HFFc6 (cell line): Measurements from ENCODE around the gene SHB. TPM values are rescaled to one million over a fixed set of nuclear protein-coding genes. Genes with fewer than 3 reads are reported as not detected.
"Not testable (repeated sequence)": the region's sequence is repeated elsewhere in the genome, so short reads cannot be mapped to it uniquely, and the experiment has no call there.

Experiments used
- DNase-seq: peaks from one replicate; pipeline ENCODE4 v3.0.0-alpha.2; 2018
- H3K27ac Mint-ChIP-seq: 2 replicates; pipeline ENCODE4 v1.8.0; 2020; ENCODE audit warnings: mild to moderate bottlenecking, mixed read lengths
- H3K27me3 Mint-ChIP-seq: 2 replicates; pipeline ENCODE4 v1.8.0; 2021; ENCODE audit warnings: mild to moderate bottlenecking, moderate library complexity, mixed read lengths; ENCODE audit not compliant: insufficient read depth
- H3K36me3 Mint-ChIP-seq: 2 replicates; pipeline ENCODE4 v1.8.0; 2021; ENCODE audit warnings: low read depth, mixed read lengths
- H3K4me1 Mint-ChIP-seq: 2 replicates; pipeline ENCODE4 v1.8.0; 2020; ENCODE audit warnings: low read depth, mixed read lengths
- H3K4me3 Mint-ChIP-seq: 2 replicates; pipeline ENCODE4 v1.8.0; 2020; ENCODE audit warnings: mild to moderate bottlenecking, moderate library complexity, mixed read lengths
- H3K9me3 Mint-ChIP-seq: 2 replicates; pipeline ENCODE4 v1.8.0; 2020; ENCODE audit warnings: mild to moderate bottlenecking, mixed read lengths
- total RNA-seq, 6 experiments: library from RNA; stranded (reverse); fragmentation: NEBNext Ultra II Directional; extraction: Animal tissue kit (Norgen Biotek cat#: 25700); gene quantifications; 2 replicates in 1 of 6; 3 replicates in 5 of 6; pipeline ENCODE4 v1.2.3, GENCODE V29; 2021
- TF ChIP-seq, protein P1 (sequence below): fragments of 200-600 bp; sonication (generic); IDR thresholded peaks from 2 replicates; pipeline ENCODE4 v1.5.0; 2021; ENCODE audit warnings: antibody characterized with exemption, mild to moderate bottlenecking

SHB gene
- total RNA-seq, 6 experiments from 2014 or later: 26.8 to 29.8 (median 28.6) TPM

DNA sequence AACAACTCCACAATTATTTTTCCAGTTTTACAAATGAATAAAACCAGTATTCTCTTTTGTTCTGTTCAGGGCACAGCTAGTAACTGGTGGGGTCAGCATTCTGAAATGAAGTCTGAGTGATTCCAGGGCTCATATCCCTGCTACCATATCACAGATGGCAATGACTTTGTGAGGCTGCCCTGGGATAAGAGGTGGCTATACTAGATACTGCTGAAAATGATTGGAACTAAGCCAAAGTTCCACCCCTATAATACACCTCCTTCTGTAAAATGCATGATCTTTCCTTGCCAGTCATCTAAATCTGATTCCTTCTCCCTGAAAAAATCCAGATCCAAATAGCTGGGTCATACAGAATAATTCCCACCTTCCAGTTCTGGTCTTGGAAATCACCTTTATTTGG, 179.5 kb downstream of the SHB start:
- H3K4me3 Mint-ChIP-seq: no peak overlapping the region

DNA sequence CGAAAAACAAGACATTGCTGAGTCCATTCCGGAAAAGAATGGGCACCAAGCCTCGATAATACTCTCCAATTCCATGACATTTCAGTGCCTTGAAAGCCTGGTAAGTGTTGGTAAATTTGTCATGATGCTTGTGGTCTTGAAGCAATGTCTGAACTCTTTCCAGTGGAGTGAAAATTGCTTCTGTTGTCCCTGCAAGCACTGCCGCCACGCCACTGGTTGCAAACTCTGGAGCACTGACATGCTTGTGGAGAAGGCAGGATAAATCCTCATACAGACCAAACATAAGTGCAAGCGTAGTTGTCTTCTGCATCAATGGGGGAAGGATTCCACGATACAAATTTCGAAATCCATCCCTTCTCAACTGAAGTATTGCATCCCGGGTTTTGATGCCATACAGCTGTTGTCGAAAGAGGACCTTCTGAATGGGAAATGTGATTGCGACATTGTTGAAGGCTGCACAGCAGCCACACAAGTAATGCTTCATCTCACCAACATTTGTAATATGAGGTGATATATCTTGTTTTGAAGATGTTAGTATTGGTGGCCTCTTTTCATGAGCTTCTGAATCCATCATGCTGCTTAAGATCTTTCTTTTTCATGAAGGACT, 180.9 kb downstream of the SHB start:
- not testable (repeated sequence) for DNase-seq, H3K27ac Mint-ChIP-seq, H3K27me3 Mint-ChIP-seq, H3K4me1 Mint-ChIP-seq, H3K9me3 Mint-ChIP-seq, H3K4me3 Mint-ChIP-seq
- H3K36me3 Mint-ChIP-seq: peaks cover 39% of the 10 kb centered on the region

More for the DNA sequence above, 179.5 kb downstream of the SHB start:
- no peak for DNase-seq
- Mint-ChIP-seq H3K27me3 (no peaks in the 10 kb centered on the region), H3K4me1 (no peaks in the 10 kb centered on the region), H3K27ac (no peak overlapping the region), H3K9me3 (0 out of 2 replicates have a peak, but pooled peaks cover 8% of the 10 kb centered on the region), H3K36me3 (peaks cover 46% of the 10 kb centered on the region)
- TF ChIP-seq, protein P1, sequence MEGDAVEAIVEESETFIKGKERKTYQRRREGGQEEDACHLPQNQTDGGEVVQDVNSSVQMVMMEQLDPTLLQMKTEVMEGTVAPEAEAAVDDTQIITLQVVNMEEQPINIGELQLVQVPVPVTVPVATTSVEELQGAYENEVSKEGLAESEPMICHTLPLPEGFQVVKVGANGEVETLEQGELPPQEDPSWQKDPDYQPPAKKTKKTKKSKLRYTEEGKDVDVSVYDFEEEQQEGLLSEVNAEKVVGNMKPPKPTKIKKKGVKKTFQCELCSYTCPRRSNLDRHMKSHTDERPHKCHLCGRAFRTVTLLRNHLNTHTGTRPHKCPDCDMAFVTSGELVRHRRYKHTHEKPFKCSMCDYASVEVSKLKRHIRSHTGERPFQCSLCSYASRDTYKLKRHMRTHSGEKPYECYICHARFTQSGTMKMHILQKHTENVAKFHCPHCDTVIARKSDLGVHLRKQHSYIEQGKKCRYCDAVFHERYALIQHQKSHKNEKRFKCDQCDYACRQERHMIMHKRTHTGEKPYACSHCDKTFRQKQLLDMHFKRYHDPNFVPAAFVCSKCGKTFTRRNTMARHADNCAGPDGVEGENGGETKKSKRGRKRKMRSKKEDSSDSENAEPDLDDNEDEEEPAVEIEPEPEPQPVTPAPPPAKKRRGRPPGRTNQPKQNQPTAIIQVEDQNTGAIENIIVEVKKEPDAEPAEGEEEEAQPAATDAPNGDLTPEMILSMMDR: no peak

DNA sequence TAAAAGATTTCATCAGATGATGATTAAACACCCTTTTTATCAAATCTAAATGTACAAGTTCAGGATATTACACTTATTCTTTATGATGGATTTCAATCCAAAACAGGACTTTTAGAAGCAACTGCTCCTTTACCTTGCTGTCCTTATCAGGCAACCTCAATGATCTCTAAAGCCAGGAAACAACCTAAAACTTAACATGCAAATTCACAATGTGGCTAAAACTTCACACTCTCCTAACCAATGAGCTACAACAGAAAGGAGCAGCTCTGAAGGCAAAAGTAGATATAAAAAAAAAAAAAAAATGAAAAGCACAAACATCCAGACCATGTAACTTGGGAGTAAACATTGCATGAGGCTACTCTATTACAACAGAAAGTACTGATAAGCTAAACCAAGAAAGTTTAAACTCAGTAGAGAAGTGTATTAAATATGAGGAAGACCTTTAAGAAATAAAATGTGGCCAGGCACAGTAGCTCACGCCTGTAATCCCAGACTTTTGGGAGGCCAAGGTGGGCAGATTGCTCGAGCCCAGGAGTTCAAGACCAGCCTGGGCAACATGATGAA, 188.0 kb downstream of the SHB start:
- TF ChIP-seq, protein P1: no peak
- Mint-ChIP-seq H3K4me3 (no peak overlapping the region), H3K9me3 (0 out of 2 replicates have a peak, but pooled peaks cover 8% of the 10 kb centered on the region), H3K27me3 (no peaks in the 10 kb centered on the region), H3K36me3 (peaks cover 39% of the 10 kb centered on the region), H3K4me1 (no peaks in the 10 kb centered on the region), H3K27ac (no peak overlapping the region)
- no peak for DNase-seq

- H3K36me3 Mint-ChIP-seq: peaks cover 24% of the 10 kb centered on the region
These were observed 192.7 kb downstream of the SHB start for GRCh38 chr9:37876376-37876775.

DNA sequence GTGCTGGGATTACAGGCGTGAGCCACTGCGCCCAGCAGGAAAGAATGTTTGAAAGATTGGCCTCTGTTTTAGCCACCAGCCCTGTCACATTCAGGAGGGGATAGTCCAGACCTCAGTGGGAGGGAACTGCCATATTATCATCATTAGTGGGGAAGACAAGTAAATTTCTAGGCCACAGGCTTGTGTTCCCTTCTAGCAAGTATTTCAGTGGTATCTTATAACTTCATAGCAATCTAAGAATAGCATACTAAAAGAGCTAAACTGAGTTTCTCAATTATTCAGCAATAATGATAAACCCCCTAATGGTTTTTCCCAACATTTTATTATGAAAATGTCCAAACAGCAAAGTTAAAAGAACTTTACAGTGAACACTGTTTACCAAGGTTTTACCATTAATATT, 195.1 kb downstream of the SHB start:
- no peak for DNase-seq
- no peak overlapping the region for H3K4me3 Mint-ChIP-seq
- no peaks in the 10 kb centered on the region for H3K27me3 Mint-ChIP-seq
- TF ChIP-seq, protein P1: no peak
- no peak overlapping the region for H3K27ac Mint-ChIP-seq
- no peaks in the 10 kb centered on the region for H3K4me1 Mint-ChIP-seq
- H3K36me3 Mint-ChIP-seq: peaks cover 16% of the 10 kb centered on the region
- H3K9me3 Mint-ChIP-seq: no peaks in the 10 kb centered on the region

More at GRCh38 chr9:37876376-37876775, 192.7 kb downstream of the SHB start:
- no peaks in the 10 kb centered on the region for H3K4me1 Mint-ChIP-seq
- H3K27ac Mint-ChIP-seq: no peak overlapping the region
- H3K27me3 Mint-ChIP-seq: no peaks in the 10 kb centered on the region
- DNase-seq: no peak
- H3K4me3 Mint-ChIP-seq: no peak overlapping the region
- TF ChIP-seq, protein P1: no peak
- H3K9me3 Mint-ChIP-seq: no peaks in the 10 kb centered on the region

DNA sequence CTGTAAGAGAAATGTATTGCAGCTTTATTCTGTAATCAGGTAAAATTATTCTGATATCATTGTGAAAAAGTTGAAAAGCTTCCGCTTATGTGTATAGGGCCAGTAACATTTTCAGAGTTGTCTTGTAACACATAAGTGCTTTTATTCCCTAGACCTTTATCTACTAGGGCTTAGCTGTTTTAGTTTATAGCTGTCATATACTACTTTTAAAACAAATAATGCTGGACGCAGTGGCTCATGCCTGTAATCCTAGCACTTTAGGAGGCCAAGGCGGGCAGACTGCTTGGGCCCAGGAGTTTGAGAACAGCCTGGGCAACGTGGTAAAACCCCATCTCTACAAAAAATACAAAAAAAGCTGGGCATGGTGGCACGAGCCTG, 198.2 kb downstream of the SHB start:
- no peaks in the 10 kb centered on the region for H3K27me3 Mint-ChIP-seq
- no peaks in the 10 kb centered on the region for H3K9me3 Mint-ChIP-seq
- H3K4me1 Mint-ChIP-seq: no peaks in the 10 kb centered on the region
- H3K4me3 Mint-ChIP-seq: no peak overlapping the region
- TF ChIP-seq, protein P1: no peak
- H3K36me3 Mint-ChIP-seq: peaks cover 14% of the 10 kb centered on the region
- DNase-seq: no peak
- no peak overlapping the region for H3K27ac Mint-ChIP-seq
